ENCODE measurements around the gene SLX1A. TPM values are rescaled to one million over a fixed set of nuclear protein-coding genes. Genes with fewer than 3 reads are reported as not detected.

SLX1A gene
- total and polyA plus RNA-seq, 9 of the 15 experiments (the other 6 are each of a cell fraction or from before 2014, with no cell fraction given): 2.3 to 86.5 (median 11.6) TPM

- TF ChIP-seq REST (IDR thresholded peaks at IDR 0.05; ENCODE audit: borderline replicate concordance): peak; percentile 57; the same call in 1 of the 2 replicates
- no peak for TF ChIP-seq REST (CRISPR knock-in tag; IDR thresholded peaks at IDR 0.05; ENCODE audit: low read depth)
- TF ChIP-seq SMARCE1 (IDR thresholded peaks at IDR 0.05): peak; percentile 53; the same call in 1 of the 2 replicates
- no peak for TF ChIP-seq ZNF764 (CRISPR knock-in tag; IDR thresholded peaks at IDR 0.05; ENCODE audit: low read depth)
- no peak for TF ChIP-seq ZNF609 (CRISPR knock-in tag; IDR thresholded peaks at IDR 0.05; ENCODE audit: borderline replicate concordance)
- TF ChIP-seq DPF2 (IDR thresholded peaks at IDR 0.05): peak; percentile 77
- TF ChIP-seq TEAD4 (IDR thresholded peaks at IDR 0.05; ENCODE audit: low read length): no peak; the same call in 1 of the 2 replicates
- no peak for TF ChIP-seq TEAD4 (CRISPR knock-in tag; IDR thresholded peaks at IDR 0.05; ENCODE audit: borderline replicate concordance)
- no peak for TF ChIP-seq ZNF316 (IDR thresholded peaks at IDR 0.05)
- no peak for TF ChIP-seq TOE1 (IDR thresholded peaks at IDR 0.05; ENCODE audit: borderline replicate concordance)
- TF ChIP-seq TOE1 (CRISPR knock-in tag; IDR thresholded peaks at IDR 0.05; ENCODE audit: borderline replicate concordance, low read depth): no peak
- peak; percentile 50; the same call in 1 of the 2 replicates for TF ChIP-seq LCOR (CRISPR knock-in tag; IDR thresholded peaks at IDR 0.05)
- TF ChIP-seq PYGO2 (tag; IDR thresholded peaks at IDR 0.05): no peak
- TF ChIP-seq MYC (IDR thresholded peaks at IDR 0.05; ENCODE audit: low read depth, low read length): peak; percentile 57
- TF ChIP-seq MYC (CRISPR knock-in tag; IDR thresholded peaks at IDR 0.05; ENCODE audit: borderline replicate concordance, low read depth): peak; percentile 15; the same call in 1 of the 2 replicates
- no peak for TF ChIP-seq MEF2A (IDR thresholded peaks at IDR 0.05; ENCODE audit: control insufficient read depth, low read depth, low read length)
Observed at GRCh38 chr16:30186782-30187555, 6.7 kb upstream of the SLX1A start (continued).

All from K562 (cell line).